GM10248 (cell line): ENCODE data around the gene M1AP.

Experiments used
- CTCF ChIA-PET: fragments of 300-600 bp; sonication (Branson Sonifier 250); formaldehyde crosslinking; extraction: SDS; loops from one replicate; lab custom pipeline; 2021; ENCODE audit warnings: antibody characterized with exemption; lab: Yijun Ruan, JAX
- POLR2A ChIA-PET: fragments of 350-650 bp; sonication (Branson Sonifier 250); formaldehyde crosslinking; extraction: SDS; loops from one replicate; lab custom pipeline; 2020; ENCODE audit warnings: antibody characterized with exemption; lab: Yijun Ruan, JAX
- DNase-seq: peaks from one replicate; pipeline ENCODE4 v3.0.0; 2012; ENCODE audit errors: extremely low spot score
- TF ChIP-seq, protein P1 (sequence below): IDR thresholded peaks from 2 replicates; pipeline ENCODE4 v1.5.1; 2012; ENCODE audit warnings: mild to moderate bottlenecking, low read depth; ENCODE audit errors: extremely low read depth, missing control alignments, control extremely low read depth

M1AP gene

DNA sequence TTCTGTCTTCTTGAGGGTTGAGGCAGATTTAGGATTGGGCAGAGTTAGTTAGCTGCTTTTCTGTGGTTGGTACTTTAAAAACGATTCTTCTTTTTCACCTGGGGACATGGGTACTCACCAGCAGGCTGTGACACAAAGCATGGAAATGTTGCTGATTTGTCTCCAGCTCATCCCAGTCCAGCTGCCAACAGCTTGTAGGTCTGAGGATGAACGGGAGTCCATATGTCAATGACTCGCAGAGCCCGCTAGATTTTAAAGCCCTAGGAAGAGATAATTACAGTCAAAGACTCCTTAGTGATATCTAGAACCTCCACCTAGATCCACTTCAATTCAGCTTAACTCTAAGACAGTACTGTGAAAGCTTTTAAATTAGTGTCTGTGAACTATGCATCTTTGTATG, 72.8 kb downstream of the M1AP start:
- TF ChIP-seq, protein P1, sequence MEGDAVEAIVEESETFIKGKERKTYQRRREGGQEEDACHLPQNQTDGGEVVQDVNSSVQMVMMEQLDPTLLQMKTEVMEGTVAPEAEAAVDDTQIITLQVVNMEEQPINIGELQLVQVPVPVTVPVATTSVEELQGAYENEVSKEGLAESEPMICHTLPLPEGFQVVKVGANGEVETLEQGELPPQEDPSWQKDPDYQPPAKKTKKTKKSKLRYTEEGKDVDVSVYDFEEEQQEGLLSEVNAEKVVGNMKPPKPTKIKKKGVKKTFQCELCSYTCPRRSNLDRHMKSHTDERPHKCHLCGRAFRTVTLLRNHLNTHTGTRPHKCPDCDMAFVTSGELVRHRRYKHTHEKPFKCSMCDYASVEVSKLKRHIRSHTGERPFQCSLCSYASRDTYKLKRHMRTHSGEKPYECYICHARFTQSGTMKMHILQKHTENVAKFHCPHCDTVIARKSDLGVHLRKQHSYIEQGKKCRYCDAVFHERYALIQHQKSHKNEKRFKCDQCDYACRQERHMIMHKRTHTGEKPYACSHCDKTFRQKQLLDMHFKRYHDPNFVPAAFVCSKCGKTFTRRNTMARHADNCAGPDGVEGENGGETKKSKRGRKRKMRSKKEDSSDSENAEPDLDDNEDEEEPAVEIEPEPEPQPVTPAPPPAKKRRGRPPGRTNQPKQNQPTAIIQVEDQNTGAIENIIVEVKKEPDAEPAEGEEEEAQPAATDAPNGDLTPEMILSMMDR = no peak
- CTCF ChIA-PET = interaction anchor here (1.2 to 11.2 kb wide), 8 partner anchors 8 to 118 kb away, joined by 3 to 188 read pairs (median 12); partner anchors contain the start of genes CCDC142, TTC31 and WBP1
- POLR2A ChIA-PET = no interaction called here
- DNase-seq = no peak

DNA sequence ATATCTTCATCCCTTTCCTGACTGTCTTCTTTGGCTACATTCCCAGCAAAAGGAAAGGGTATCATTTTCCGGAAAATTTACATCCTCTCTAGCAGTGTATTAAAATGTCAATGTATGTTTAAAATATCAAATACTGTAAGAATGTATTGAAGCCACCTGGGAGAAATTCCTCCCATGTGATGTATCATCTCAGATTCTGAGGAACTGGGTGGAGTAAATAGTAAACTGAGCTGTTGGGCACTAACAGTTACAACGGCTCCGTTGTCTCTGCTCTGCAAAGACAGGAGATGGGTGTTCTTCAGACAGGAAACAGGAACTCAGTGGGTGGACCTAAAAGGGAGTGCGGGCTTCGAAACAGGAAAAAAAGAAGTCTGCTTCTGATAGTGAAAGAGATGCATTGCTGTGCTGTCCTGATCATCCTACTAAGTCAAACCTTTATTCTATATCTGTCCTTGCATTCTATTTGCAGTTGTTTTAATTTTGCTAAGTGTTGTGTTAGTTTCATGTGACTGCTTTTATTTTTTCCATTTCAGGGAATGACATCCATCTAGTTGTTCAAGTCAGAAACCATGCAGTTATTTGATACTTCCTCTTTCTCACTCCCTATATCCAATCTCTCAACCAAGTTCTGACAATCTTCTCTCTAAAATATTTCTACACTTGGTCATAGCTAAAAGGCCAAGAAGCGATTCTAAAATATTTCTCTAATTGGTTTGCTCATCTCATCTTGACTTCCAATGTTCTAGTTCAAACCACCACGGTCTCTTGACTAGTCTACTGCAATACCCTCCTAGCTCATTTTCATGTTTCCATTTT, 74.2 kb downstream of the M1AP start:
- peak; percentile 40 for DNase-seq
- POLR2A ChIA-PET = no interaction called here
- TF ChIP-seq, protein P1 = no peak
- CTCF ChIA-PET = interaction anchor here (1.4 to 11.2 kb wide), 8 partner anchors 13 to 117 kb away, joined by 3 to 188 read pairs (median 5); partner anchors contain the start of genes CCDC142, TTC31 and WBP1

DNA sequence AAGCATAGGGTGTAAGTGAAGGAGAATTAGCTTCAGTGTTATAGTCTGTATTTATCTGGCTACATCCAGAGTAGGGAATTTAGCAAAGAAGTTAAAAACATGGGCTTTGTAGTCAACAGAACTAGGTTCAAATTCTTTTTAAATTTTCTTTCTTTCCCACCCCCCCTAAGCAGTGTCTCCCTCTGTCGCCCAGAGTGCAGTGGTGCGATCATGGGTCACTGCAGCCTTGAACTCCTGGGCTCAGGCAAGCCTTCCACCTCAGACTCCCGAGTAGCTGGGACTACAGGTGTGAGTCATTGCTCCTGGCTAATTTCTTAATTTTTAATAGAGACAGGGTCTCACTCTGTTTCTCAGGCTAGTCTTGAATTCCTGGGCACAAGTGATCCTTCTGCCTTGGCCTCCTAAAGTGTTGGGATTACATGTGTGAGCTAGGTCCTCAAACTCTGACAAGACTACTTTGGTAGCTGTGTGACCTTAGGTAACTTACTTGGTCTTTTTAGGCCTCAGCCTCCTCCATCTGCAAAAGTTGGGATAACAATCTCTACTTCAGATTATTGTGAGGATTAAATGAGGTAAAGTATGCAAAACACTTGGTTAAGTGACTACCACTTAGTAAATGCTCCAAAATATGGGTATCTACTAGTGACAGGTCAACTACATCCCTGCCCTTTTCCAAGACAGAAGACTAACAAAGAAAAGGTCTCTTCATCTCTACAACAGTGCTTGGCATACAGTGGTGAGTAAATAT, 75.8 kb downstream of the M1AP start:
- no peak for DNase-seq
- TF ChIP-seq, protein P1 = peak; percentile 35
- POLR2A ChIA-PET = no interaction called here
- CTCF ChIA-PET = interaction anchor here (0.6 to 11.2 kb wide), 10 partner anchors 8 to 181 kb away, joined by 3 to 188 read pairs (median 4); partner anchors contain the start of genes CCDC142 and TTC31

DNA sequence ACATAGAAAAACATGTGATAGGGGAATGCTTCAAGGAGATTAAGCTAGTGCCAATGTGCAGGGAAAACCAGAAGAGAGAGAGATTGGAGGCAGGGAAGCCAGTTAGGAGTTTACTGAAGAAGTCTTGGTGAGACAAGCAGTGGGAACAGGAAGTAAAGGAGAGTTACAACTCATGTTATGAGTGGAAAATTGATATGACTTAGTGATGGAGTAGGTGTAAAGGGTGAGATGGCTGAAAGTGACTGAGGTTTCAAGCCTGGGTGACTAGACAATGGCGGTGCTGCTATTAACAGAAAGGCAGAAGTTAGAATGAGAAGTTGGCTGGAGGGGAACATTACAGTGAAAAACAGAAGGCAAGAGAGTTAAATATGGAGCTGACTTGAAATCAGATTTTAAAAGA, 77.1 kb downstream of the M1AP start:
- POLR2A ChIA-PET = no interaction called here
- TF ChIP-seq, protein P1 = no peak
- DNase-seq = peak; percentile 70
- CTCF ChIA-PET = interaction anchor here (1.2 to 11.2 kb wide), 9 partner anchors 9 to 89 kb away, joined by 3 to 188 read pairs (median 4); partner anchors contain the start of genes CCDC142 and TTC31

DNA sequence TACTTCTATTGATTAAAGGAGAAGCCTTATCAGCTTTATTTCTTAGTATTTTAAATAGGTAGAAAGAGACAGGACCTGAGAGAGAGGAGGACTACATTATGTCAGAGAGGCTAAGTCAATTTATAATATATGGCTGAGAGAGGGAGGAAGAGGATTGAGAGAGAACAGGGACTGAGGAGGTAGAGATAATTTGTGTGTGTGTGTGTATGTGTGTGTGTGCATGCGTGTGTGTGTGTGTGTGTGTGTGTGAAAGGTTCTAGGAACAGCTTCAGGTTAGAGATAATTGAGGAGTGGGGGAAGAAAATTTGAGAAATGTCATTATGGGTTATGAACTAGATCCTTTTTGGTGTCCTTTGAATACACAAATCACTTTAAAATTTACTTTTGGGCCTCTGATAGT, 78.4 kb downstream of the M1AP start:
- ChIA-PET POLR2A (no interaction called here), CTCF (interaction anchor here (0.6 to 4.2 kb wide), 5 partner anchors 8 to 87 kb away, joined by 3 to 39 read pairs (median 4); partner anchors contain the start of genes CCDC142 and TTC31)
- DNase-seq = no peak
- TF ChIP-seq, protein P1 = no peak

DNA sequence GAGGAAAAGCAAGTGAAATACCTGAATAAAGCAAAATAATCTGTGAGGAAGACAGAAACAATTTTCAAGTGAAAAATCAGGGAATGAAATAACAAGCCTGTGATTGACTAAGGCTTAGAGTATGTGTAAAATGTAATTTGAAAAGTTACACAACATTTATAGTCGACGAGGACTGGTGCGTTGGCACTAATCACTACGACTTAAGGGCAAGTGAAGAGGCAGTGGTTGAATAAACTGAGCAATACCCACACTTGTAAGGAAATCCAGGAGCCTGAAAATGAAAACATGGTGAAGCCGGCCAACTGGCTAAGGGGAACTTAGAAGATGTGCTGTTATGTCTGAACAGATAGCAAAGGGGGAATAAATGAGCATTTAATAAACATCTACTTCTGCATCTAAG, 80.2 kb downstream of the M1AP start:
- TF ChIP-seq, protein P1 = no peak
- POLR2A ChIA-PET = no interaction called here
- DNase-seq = no peak
- CTCF ChIA-PET = interaction anchor here (1.4 to 4.2 kb wide), 6 partner anchors 10 to 93 kb away, joined by 4 to 39 read pairs (median 7); no protein-coding TSS in a partner anchor
